Right atrium auricular region (tissue), 2 donors: ENCODE data around the gene MRPS25. TPM values are rescaled to one million over a fixed set of nuclear protein-coding genes. Genes with fewer than 3 reads are reported as not detected.

Experiments
- DNase-seq: peaks from one replicate; pipeline ENCODE4 v3.0.0-alpha.2; 2019; ENCODE audit warnings: low spot score
- H3K27ac ChIP-seq, 2 donors: fragments of 200-600 bp; sonication (generic); 1 replicate in 1 of 2; 2 replicates in 1 of 2; pipeline ENCODE4 v1.5.1; 2016 to 2019
- H3K27me3 ChIP-seq, 2 donors: fragments of 200-600 bp; sonication (generic); one replicate each; pipeline versions ENCODE4 v1.5.1 to v1.6.0; 2017 to 2019
- H3K36me3 ChIP-seq: fragments of 200-600 bp; sonication (generic); one replicate; pipeline ENCODE4 v1.5.1; 2016
- H3K4me1 ChIP-seq, 2 donors: fragments of 200-600 bp; sonication (generic); one replicate each; pipeline versions ENCODE4 v1.5.1 to v1.6.0; 2017 to 2019
- H3K4me3 ChIP-seq, 2 donors: fragments of 200-600 bp; sonication (generic); 1 replicate in 1 of 2; 2 replicates in 1 of 2; pipeline ENCODE4 v1.5.1; 2017 to 2019; ENCODE audit warnings: mild to moderate bottlenecking in 1 of 2, moderate library complexity in 1 of 2
- H3K9me3 ChIP-seq, 2 donors: fragments of 200-600 bp; sonication (generic); one replicate each; pipeline ENCODE4 v1.5.1; 2019
- total RNA-seq, 2 donors: library from RNA; depleted of rRNA; stranded (reverse); fragments of >200 nt; gene quantifications; one replicate each; pipeline ENCODE4 v1.1.0, GENCODE V29; 2016
- TF ChIP-seq, protein P1 (sequence below), 2 donors: fragments of 200-600 bp; sonication (generic); IDR thresholded peaks; one replicate each; pipeline ENCODE4 v1.5.1; 2019; ENCODE audit warnings: antibody characterized with exemption in 2 of 2

The MRPS25 gene
- total RNA-seq, 2 donors from 2014 or later: 29.2 to 121 TPM

DNA sequence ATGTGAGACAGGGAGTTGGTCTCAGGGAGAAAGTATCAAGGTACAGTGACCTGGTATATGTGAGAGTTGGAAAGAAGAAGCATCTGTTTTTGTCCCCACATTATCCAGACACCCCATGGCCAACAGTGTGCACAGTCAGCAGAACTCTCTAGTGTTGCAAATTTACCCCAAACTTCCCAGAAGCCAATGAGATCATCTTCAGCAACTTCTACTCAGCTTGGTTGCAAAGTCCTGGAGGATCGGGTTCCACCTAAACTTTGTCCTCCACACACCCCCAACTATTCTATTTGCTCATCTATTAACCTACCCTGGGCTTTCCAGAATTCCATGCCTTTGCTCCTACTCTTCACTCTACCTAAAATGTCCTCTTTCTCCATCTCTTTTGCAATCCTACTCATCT, 18.1 kb upstream of the MRPS25 start:
- Histone ChIP-seq H3K27ac (no peak overlapping the region), H3K4me3 (no peak overlapping the region), H3K36me3 (peaks cover 73% of the 10 kb centered on the region), H3K4me1 (no peaks in the 10 kb centered on the region), H3K9me3 (no peaks in the 10 kb centered on the region), H3K27me3 (no peaks in the 10 kb centered on the region)
- TF ChIP-seq, protein P1, sequence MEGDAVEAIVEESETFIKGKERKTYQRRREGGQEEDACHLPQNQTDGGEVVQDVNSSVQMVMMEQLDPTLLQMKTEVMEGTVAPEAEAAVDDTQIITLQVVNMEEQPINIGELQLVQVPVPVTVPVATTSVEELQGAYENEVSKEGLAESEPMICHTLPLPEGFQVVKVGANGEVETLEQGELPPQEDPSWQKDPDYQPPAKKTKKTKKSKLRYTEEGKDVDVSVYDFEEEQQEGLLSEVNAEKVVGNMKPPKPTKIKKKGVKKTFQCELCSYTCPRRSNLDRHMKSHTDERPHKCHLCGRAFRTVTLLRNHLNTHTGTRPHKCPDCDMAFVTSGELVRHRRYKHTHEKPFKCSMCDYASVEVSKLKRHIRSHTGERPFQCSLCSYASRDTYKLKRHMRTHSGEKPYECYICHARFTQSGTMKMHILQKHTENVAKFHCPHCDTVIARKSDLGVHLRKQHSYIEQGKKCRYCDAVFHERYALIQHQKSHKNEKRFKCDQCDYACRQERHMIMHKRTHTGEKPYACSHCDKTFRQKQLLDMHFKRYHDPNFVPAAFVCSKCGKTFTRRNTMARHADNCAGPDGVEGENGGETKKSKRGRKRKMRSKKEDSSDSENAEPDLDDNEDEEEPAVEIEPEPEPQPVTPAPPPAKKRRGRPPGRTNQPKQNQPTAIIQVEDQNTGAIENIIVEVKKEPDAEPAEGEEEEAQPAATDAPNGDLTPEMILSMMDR (IDR thresholded peaks at IDR 0.05): no peak
- no peak for DNase-seq

DNA sequence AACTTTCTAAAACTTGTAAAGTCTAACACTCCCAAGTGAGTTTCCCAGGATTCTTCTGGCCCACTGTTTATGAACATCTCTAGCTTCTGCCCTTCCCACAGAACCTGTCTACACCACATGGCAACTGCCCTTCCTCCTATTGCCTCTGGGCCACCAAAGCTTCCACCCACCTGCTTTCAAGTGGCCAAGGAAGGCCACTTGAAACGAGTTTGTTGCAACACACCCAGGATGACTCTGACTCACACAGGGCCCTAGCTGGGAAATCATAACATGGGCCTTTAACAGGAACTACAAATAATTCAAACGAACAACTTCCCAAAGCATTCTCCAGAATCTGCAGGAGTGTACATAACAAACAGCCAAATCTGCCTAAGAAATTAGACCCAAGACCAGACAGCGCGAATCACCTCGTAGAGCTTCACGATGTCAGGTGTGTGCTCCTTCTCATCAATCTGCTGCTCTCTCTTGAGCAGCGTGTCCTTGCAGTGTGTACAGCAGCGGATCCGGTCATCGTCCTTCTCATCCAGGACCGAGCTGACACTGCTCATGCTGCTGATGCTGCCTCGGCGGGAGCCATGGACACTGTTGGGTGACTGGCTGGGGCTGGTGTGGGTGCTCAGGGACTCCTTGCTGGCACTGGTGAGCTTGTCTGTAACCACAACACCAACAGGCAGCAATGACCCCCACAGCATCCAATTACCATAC, 17.0 kb upstream of the MRPS25 start:
- no peak for DNase-seq
- no peak overlapping the region for H3K27ac ChIP-seq
- TF ChIP-seq, protein P1 (IDR thresholded peaks at IDR 0.05): no peak
- no peaks in the 10 kb centered on the region for H3K9me3 ChIP-seq
- H3K27me3 ChIP-seq: no peaks in the 10 kb centered on the region
- no peaks in the 10 kb centered on the region for H3K4me1 ChIP-seq
- H3K36me3 ChIP-seq: peaks cover 84% of the 10 kb centered on the region
- H3K4me3 ChIP-seq: no peak overlapping the region

DNA sequence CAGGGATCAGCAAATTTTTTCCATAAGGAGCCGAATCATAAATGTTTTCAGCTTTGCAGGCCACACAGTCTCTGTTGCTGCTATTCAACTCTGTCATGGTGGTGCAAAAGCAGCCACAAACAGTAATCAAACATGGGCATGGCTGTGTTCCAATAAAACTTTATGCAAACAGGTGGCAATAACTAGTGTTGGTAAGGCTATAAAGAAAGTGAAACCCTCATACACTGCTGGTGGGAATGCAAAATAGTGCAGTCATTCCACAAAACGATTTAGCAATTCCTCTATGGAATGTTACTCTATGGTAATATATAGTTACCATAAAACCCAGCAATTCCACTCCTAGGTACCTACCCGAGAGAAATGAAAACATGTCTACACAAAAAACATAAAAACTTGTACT, 14.0 kb upstream of the MRPS25 start:
- no peaks in the 10 kb centered on the region for H3K4me1 ChIP-seq
- H3K36me3 ChIP-seq: peaks cover 95% of the 10 kb centered on the region
- TF ChIP-seq, protein P1 (IDR thresholded peaks at IDR 0.05): no peak
- H3K27ac ChIP-seq: no peak overlapping the region
- H3K4me3 ChIP-seq: no peak overlapping the region
- no peaks in the 10 kb centered on the region for H3K9me3 ChIP-seq
- no peaks in the 10 kb centered on the region for H3K27me3 ChIP-seq
- no peak for DNase-seq

DNA sequence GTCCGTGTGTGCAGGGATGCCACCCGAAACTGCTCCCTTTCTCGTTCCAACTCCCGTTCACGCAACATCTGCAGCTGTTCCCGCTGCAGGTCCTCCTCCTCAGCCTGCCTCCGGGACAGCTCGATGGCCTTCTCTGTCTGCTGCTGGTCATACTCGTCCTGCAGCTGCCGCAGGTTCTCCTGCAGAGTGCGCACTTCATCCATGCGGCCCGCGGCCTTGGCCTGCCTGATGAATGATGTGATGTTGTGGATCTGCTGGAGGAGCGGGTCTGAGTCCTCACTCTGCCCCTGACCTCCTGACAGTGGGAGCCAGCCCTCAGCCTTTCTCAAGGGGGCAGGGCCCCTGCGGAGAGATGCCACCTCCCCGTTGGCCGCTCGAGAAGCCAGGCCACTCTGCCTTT, 9.4 kb upstream of the MRPS25 start:
- Histone ChIP-seq H3K27ac (no peak overlapping the region), H3K36me3 (peaks cover 79% of the 10 kb centered on the region), H3K27me3 (no peaks in the 10 kb centered on the region), H3K4me1 (no peaks in the 10 kb centered on the region), H3K4me3 (no peak overlapping the region), H3K9me3 (no peaks in the 10 kb centered on the region)
- no peak for DNase-seq
- TF ChIP-seq, protein P1 (IDR thresholded peaks at IDR 0.05): no peak

DNA sequence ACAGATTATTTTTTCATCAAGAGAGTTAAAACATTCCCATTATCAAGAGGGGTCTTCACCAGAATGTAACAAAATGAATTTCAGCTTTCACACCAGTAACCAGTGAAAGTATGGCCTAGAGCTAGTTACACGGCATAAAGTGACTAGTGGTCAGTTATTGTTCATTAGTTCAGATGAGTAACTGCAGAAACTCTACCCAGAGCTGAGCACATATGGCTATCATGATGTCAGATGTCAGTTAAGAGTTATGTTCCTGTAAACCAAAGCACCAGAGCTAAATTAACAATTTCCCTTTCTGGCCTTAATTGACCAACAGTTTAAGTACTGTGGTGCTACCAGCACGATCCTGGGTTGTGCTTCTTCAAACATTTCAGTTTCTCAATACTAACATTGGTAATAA, 6.6 kb upstream of the MRPS25 start:
- Histone ChIP-seq H3K4me1 (no peaks in the 10 kb centered on the region), H3K4me3 (no peak overlapping the region), H3K36me3 (peaks cover 56% of the 10 kb centered on the region), H3K27me3 (no peaks in the 10 kb centered on the region), H3K9me3 (no peaks in the 10 kb centered on the region), H3K27ac (no peak overlapping the region)
- TF ChIP-seq, protein P1 (IDR thresholded peaks at IDR 0.05): no peak
- DNase-seq: no peak

DNA sequence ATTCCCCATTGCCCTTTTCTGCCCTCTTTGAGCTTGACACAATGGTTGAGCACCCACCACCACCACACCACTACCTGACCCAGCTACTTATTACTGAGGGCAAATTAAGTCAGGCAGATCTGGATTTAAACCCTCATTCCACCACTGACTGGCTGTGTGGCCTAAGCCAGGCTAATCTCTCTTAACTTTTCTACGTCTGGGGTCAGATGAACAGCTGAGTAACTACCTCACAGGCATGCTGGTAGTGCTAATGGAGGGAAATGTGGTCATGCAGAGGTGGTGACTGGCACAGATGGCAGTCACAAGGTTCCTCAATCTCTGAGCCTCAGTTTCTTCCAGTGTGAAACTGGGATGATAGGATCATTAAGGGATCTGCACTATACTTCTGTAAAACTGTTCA, 4.3 kb upstream of the MRPS25 start:
- peaks cover 0 to 4% of the 10 kb centered on the region in 2 donors for H3K4me1 ChIP-seq
- H3K36me3 ChIP-seq: peaks cover 34% of the 10 kb centered on the region
- no peak overlapping the region for H3K4me3 ChIP-seq
- no peak for DNase-seq
- H3K27me3 ChIP-seq: no peaks in the 10 kb centered on the region
- no peaks in the 10 kb centered on the region for H3K9me3 ChIP-seq
- TF ChIP-seq, protein P1 (IDR thresholded peaks at IDR 0.05): no peak
- no peak overlapping the region for H3K27ac ChIP-seq
